Activated naive CD8-positive, alpha-beta T cell treated with anti-CD3 and anti-CD28 coated beads for 36 hours (primary cell): ENCODE measurements around the gene TMEM45B. TPM values are rescaled to one million over a fixed set of nuclear protein-coding genes. Genes with fewer than 3 reads are reported as not detected.
A peak's percentile ranks its signal among the peaks of the same experiment; 100 is the strongest.
"Not testable (repeated sequence)": the region's sequence is repeated elsewhere in the genome, so short reads cannot be mapped to it uniquely, and the experiment has no call there.

Experiments used
- DNase-seq: peaks from one replicate; pipeline ENCODE4 v3.0.0; 2021
- H3K27ac Mint-ChIP-seq: one replicate; pipeline ENCODE4 v1.8.0; 2022; ENCODE audit warnings: mild to moderate bottlenecking, moderate library complexity, mixed read lengths
- H3K27me3 Mint-ChIP-seq: one replicate; pipeline ENCODE4 v1.8.0; 2022; ENCODE audit warnings: mild to moderate bottlenecking, mixed read lengths
- H3K36me3 Mint-ChIP-seq: one replicate; pipeline ENCODE4 v1.8.0; 2021; ENCODE audit warnings: mild to moderate bottlenecking, mixed read lengths
- H3K4me1 Mint-ChIP-seq: one replicate; pipeline ENCODE4 v1.8.0; 2021; ENCODE audit warnings: mixed read lengths
- H3K4me3 Mint-ChIP-seq: one replicate; pipeline ENCODE4 v1.8.0; 2022; ENCODE audit warnings: mild to moderate bottlenecking, moderate library complexity, mixed read lengths
- H3K9me3 Mint-ChIP-seq: one replicate; pipeline ENCODE4 v1.8.0; 2022; ENCODE audit warnings: mixed read lengths
- total RNA-seq, 2 experiments: library from RNA; stranded (reverse); gene quantifications; one replicate each; pipeline ENCODE4 v1.2.3, GENCODE V29; 2021

Gene TMEM45B
- total RNA-seq, 2 experiments from 2014 or later = 0.58 to 0.64 TPM

DNA sequence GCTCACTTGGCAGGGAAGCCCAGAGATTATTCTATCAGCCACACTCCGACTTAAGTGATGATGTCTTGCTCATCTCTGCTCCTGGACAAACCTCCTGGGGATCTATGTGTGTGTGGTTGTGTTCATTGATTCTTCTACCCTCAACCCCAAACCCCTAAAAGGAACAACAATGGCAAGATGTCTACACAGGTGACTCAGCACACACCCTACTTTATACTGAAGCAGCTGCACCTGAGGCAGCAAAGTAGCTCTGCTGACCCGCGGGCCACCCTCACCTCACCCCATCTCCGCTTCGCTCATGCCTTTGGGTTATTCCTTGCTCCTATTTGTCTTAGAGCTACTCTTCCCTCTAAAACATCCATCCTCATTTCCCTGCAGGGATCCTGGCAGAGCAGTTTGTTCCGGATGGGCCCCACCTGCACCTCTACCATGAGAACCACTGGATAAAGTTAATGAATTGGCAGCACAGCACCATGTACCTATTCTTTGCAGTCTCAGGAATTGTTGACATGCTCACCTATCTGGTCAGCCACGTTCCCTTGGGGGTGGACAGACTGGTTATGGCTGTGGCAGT is 38.7 kb downstream of the TMEM45B start:
- no peaks in the 10 kb centered on the region for H3K9me3 Mint-ChIP-seq
- H3K27ac Mint-ChIP-seq = no peak overlapping the region
- H3K4me3 Mint-ChIP-seq = no peak overlapping the region
- H3K27me3 Mint-ChIP-seq = no peaks in the 10 kb centered on the region
- H3K36me3 Mint-ChIP-seq = peaks cover 11% of the 10 kb centered on the region
- peaks cover 21% of the 10 kb centered on the region for H3K4me1 Mint-ChIP-seq
- no peak for DNase-seq

- no peak overlapping the region for H3K27ac Mint-ChIP-seq
- H3K4me1 Mint-ChIP-seq = peaks cover 21% of the 10 kb centered on the region
- H3K9me3 Mint-ChIP-seq = no peaks in the 10 kb centered on the region
Observed at GRCh38 chr11:129855086-129855485, 39.4 kb downstream of the TMEM45B start.

GRCh38 chr11:129856036-129856435 is 40.4 kb downstream of the TMEM45B start:
- no peaks in the 10 kb centered on the region for H3K27me3 Mint-ChIP-seq

More at GRCh38 chr11:129855086-129855485, 39.4 kb downstream of the TMEM45B start:
- Mint-ChIP-seq H3K4me3 (no peak overlapping the region), H3K27me3 (no peaks in the 10 kb centered on the region), H3K36me3 (peaks cover 17% of the 10 kb centered on the region)
- no peak for DNase-seq

GRCh38 chr11:129861702-129862522 is 46.3 kb downstream of the TMEM45B start:
- no peaks in the 10 kb centered on the region for H3K27me3 Mint-ChIP-seq
- DNase-seq = no peak
- H3K9me3 Mint-ChIP-seq = no peaks in the 10 kb centered on the region
- no peak overlapping the region for H3K4me3 Mint-ChIP-seq
- peaks cover 54% of the 10 kb centered on the region for H3K36me3 Mint-ChIP-seq
- peaks cover 8% of the 10 kb centered on the region for H3K4me1 Mint-ChIP-seq
- no peak overlapping the region for H3K27ac Mint-ChIP-seq

More at GRCh38 chr11:129856036-129856435, 40.4 kb downstream of the TMEM45B start:
- H3K27ac Mint-ChIP-seq = no peak overlapping the region
- H3K4me1 Mint-ChIP-seq = peaks cover 21% of the 10 kb centered on the region
- no peak overlapping the region for H3K4me3 Mint-ChIP-seq
- no peak for DNase-seq
- peaks cover 20% of the 10 kb centered on the region for H3K36me3 Mint-ChIP-seq
- H3K9me3 Mint-ChIP-seq = no peaks in the 10 kb centered on the region

DNA sequence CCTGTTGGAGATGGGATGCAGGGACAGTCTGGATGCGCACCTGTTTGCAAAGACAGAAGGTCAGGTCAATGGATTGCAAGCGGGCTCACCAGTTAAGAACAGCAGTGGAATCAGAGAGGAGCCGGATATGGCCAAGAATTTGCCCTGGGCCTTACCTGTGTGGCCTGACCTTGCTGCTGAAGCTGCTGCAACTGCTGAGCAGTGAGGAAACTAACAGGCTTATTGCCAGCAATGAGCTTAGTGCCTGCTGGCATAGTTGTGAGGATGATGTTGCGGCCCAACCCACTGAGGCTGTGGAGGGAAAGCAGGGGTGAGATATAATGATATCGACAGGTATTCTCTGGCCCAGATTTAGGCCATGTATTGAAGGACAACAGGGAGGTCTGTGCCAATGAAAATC is 49.2 kb downstream of the TMEM45B start:
- H3K27me3 Mint-ChIP-seq = no peaks in the 10 kb centered on the region
- H3K36me3 Mint-ChIP-seq = peaks cover 44% of the 10 kb centered on the region
- no peak overlapping the region for H3K27ac Mint-ChIP-seq
- DNase-seq = no peak
- peaks cover 8% of the 10 kb centered on the region for H3K4me1 Mint-ChIP-seq
- H3K9me3 Mint-ChIP-seq = no peaks in the 10 kb centered on the region
- H3K4me3 Mint-ChIP-seq = no peak overlapping the region

DNA sequence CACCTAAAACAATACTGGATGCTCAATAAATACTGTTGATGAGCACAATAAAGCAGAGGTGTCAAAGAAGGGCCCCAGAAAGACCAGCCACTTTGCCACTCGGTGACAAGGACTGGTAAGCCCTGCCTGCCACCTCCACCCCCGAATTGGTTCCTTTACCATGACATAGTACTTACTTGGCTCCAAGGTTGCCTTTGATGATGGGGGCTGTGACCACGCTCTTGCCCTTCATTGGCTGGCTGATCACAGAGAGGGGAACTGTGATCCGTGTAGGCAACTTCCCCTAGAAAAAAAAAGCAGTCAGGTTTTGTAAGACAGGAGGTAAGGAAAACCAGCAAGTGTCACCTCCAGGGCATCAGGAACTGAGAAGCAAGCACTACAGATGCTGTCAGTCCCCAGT is 50.1 kb downstream of the TMEM45B start:
- no peak overlapping the region for H3K4me3 Mint-ChIP-seq
- no peak for DNase-seq
- H3K4me1 Mint-ChIP-seq = peaks cover 8% of the 10 kb centered on the region
- no peaks in the 10 kb centered on the region for H3K9me3 Mint-ChIP-seq
- no peak overlapping the region for H3K27ac Mint-ChIP-seq
- no peaks in the 10 kb centered on the region for H3K27me3 Mint-ChIP-seq
- H3K36me3 Mint-ChIP-seq = peaks cover 43% of the 10 kb centered on the region

GRCh38 chr11:129866311-129866710 is 50.7 kb downstream of the TMEM45B start:
- no peak for DNase-seq
- no peaks in the 10 kb centered on the region for H3K9me3 Mint-ChIP-seq
- peak overlapping the region; percentile 18 for H3K27ac Mint-ChIP-seq
- H3K27me3 Mint-ChIP-seq = no peaks in the 10 kb centered on the region
- peaks cover 5% of the 10 kb centered on the region for H3K4me1 Mint-ChIP-seq
- no peak overlapping the region for H3K4me3 Mint-ChIP-seq
- H3K36me3 Mint-ChIP-seq = peaks cover 45% of the 10 kb centered on the region

DNA sequence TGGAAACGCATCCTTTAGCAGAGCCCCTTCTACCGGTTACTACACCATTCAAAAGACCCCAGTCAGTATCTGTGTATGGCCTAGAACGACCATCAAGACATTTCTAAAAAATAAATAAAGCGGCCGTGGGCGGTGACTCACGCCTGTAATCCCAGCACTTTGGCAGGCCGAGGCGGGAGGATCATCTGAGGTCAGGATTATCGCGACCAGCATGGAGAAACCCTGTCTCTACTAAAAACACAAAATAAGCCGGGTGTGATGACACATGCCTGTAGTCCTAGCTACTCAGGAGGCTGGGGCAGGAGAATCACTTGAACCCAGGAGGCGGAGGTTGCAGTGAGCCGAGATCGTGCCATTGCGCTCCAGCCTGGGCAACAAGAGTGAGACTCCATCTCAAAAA is 53.0 kb downstream of the TMEM45B start:
- H3K36me3 Mint-ChIP-seq = peaks cover 39% of the 10 kb centered on the region
- H3K27me3 Mint-ChIP-seq, H3K9me3 Mint-ChIP-seq, H3K4me3 Mint-ChIP-seq, H3K4me1 Mint-ChIP-seq, DNase-seq, H3K27ac Mint-ChIP-seq: not testable (repeated sequence)

- DNase-seq = no peak
- Mint-ChIP-seq H3K9me3 (no peaks in the 10 kb centered on the region), H3K36me3 (peaks cover 34% of the 10 kb centered on the region), H3K4me3 (no peak overlapping the region), H3K27ac (no peak overlapping the region), H3K4me1 (no peaks in the 10 kb centered on the region), H3K27me3 (no peaks in the 10 kb centered on the region)
Observed at GRCh38 chr11:129871914-129872313, 56.3 kb downstream of the TMEM45B start.

GRCh38 chr11:129880311-129880710 is 64.7 kb downstream of the TMEM45B start:
- Mint-ChIP-seq H3K4me3 (no peak overlapping the region), H3K36me3 (peaks cover 36% of the 10 kb centered on the region), H3K9me3 (no peaks in the 10 kb centered on the region), H3K4me1 (no peaks in the 10 kb centered on the region), H3K27ac (no peak overlapping the region), H3K27me3 (no peaks in the 10 kb centered on the region)
- no peak for DNase-seq

GRCh38 chr11:129881570-129882170 is 66.0 kb downstream of the TMEM45B start:
- Mint-ChIP-seq H3K27ac (no peak overlapping the region), H3K9me3 (no peaks in the 10 kb centered on the region), H3K36me3 (peaks cover 41% of the 10 kb centered on the region), H3K4me3 (no peak overlapping the region), H3K4me1 (no peaks in the 10 kb centered on the region), H3K27me3 (no peaks in the 10 kb centered on the region)
- DNase-seq = peak; percentile 43

DNA sequence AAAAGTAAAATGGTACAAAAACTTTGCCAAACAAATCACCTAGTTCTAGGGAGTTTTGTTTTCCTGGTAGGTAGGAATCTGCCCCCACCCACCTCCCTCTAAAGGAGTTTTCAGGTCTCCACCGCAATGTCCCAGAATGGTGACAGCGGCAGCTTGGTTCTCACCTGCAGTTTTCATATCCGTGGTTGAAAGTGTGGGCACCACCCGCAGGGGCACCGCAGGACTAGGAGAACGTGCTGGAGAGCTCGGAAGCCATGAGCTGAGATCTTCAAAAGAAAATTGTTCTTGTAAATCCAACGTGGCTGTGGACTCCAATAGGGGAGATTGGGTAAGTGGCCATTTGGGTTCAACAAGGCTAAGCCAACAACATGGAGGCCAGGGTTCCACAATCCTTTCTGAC is 68.9 kb downstream of the TMEM45B start:
- H3K4me3 Mint-ChIP-seq = no peak overlapping the region
- no peaks in the 10 kb centered on the region for H3K9me3 Mint-ChIP-seq
- H3K4me1 Mint-ChIP-seq = peaks cover 14% of the 10 kb centered on the region
- H3K36me3 Mint-ChIP-seq = peaks cover 54% of the 10 kb centered on the region
- no peaks in the 10 kb centered on the region for H3K27me3 Mint-ChIP-seq
- no peak for DNase-seq
- H3K27ac Mint-ChIP-seq = no peak overlapping the region

DNA sequence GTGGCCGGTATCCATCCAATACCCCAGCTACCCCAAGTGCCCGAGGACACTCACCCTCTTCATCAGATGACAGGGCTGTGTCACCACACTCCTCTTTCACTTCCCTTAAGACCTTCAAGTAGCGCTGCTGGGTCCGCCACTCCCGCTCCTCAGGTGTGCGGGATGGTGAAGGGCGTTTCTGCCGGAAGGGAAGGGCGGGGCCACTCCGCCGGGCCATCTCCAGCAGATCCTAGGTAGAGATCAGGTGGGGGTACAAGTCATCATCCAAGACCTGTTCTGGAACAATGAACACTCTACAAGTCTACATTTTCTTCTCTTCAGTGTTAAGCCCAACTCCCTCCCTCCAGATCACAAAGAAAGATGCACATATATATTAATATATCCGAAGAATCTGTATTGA is 69.7 kb downstream of the TMEM45B start:
- no peak for DNase-seq
- Mint-ChIP-seq H3K27me3 (no peaks in the 10 kb centered on the region), H3K36me3 (peaks cover 56% of the 10 kb centered on the region), H3K4me1 (peaks cover 18% of the 10 kb centered on the region), H3K27ac (no peak overlapping the region), H3K4me3 (no peak overlapping the region), H3K9me3 (no peaks in the 10 kb centered on the region)

- Mint-ChIP-seq H3K27ac (peak overlapping the region; percentile 77), H3K36me3 (peaks cover 52% of the 10 kb centered on the region), H3K4me1 (peaks cover 33% of the 10 kb centered on the region), H3K4me3 (no peak overlapping the region), H3K9me3 (no peaks in the 10 kb centered on the region), H3K27me3 (no peaks in the 10 kb centered on the region)
- no peak for DNase-seq
Observed at GRCh38 chr11:129888451-129888850, 72.8 kb downstream of the TMEM45B start.

GRCh38 chr11:129894278-129895125 is 78.9 kb downstream of the TMEM45B start:
- peak; percentile 8 for DNase-seq
- peaks cover 30% of the 10 kb centered on the region for H3K36me3 Mint-ChIP-seq
- H3K27me3 Mint-ChIP-seq = no peaks in the 10 kb centered on the region

More at GRCh38 chr11:129894278-129895125, 78.9 kb downstream of the TMEM45B start:
- peak overlapping the region; percentile 83 for H3K27ac Mint-ChIP-seq
- H3K4me1 Mint-ChIP-seq = peaks cover 36% of the 10 kb centered on the region
- H3K9me3 Mint-ChIP-seq = no peaks in the 10 kb centered on the region
- peak overlapping the region; percentile 88 for H3K4me3 Mint-ChIP-seq
